ENCODE data around the gene CGB1. TPM values are rescaled to one million over a fixed set of nuclear protein-coding genes. Genes with fewer than 3 reads are reported as not detected.

Gene CGB1
- polyA plus RNA-seq, 1 donor (not counting 4 experiments of a cell fraction or from before 2014, with no cell fraction given): not detected

DNA sequence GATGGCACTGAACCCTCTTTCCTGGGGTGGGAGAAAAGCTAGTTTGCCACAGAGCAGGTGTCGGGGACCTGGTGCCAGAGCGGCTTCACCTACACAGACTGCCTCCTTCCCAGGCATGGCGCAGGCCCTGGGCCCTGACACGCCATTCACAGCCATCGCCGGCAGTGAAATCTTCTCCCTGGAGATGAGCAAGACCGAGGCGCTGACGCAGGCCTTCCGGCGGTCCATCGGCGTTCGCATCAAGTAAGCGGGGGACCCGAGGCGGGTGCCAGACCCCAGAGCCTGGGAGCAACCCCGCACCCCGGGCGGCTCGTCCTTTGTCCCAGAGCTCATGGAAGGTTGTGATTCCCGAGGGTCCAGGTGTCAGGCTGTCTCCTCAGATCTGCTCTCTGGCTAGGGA lies 29.8 kb downstream of the CGB1 start:
- Histone ChIP-seq H3K9me3 (ENCODE audit: control insufficient read depth, low read depth, low read length) (no peaks in the 10 kb centered on the region), H3K4me3 (ENCODE audit: control insufficient read depth in 2 of 3, extremely low read depth in 1 of 3, insufficient read depth in 2 of 3, low read depth in 1 of 3, low read length in 3 of 3) (no peak overlapping the region), H3K36me3 (ENCODE audit: control insufficient read depth in 2 of 2, extremely low read depth in 1 of 2, insufficient read depth in 2 of 2, low read length in 2 of 2) (peaks cover 39% of the 10 kb centered on the region in 2 experiments), H3K4me2 (ENCODE audit: control insufficient read depth, extremely low read depth, insufficient read depth, low read depth, low read length) (no peak overlapping the region), H2AFZ (ENCODE audit: control insufficient read depth, low read length) (no peak overlapping the region), H4K20me1 (ENCODE audit: control insufficient read depth, extremely low read depth, insufficient read depth, low read length) (no peaks in the 10 kb centered on the region), H3K4me1 (ENCODE audit: control insufficient read depth, extremely low read depth, insufficient read depth, low read length) (no peaks in the 10 kb centered on the region), H3K9ac (ENCODE audit: control insufficient read depth, extremely low read depth, insufficient read depth, low read length) (no peak overlapping the region), H3K9me1 (ENCODE audit: control insufficient read depth, extremely low read depth, insufficient read depth, low read length) (no peaks in the 10 kb centered on the region), H3K27me3 (ENCODE audit: control insufficient read depth, extremely low read depth, insufficient read depth, low read length) (no peaks in the 10 kb centered on the region), H3K79me2 (ENCODE audit: control insufficient read depth, insufficient read depth, low read length) (no peaks in the 10 kb centered on the region), H3K27ac (ENCODE audit: control insufficient read depth, insufficient read depth, low read length) (no peak overlapping the region)
- DNase-seq (ENCODE audit: low read depth, low spot score): no peak
- FAIRE-seq: no peak
- TF ChIP-seq, protein P1, sequence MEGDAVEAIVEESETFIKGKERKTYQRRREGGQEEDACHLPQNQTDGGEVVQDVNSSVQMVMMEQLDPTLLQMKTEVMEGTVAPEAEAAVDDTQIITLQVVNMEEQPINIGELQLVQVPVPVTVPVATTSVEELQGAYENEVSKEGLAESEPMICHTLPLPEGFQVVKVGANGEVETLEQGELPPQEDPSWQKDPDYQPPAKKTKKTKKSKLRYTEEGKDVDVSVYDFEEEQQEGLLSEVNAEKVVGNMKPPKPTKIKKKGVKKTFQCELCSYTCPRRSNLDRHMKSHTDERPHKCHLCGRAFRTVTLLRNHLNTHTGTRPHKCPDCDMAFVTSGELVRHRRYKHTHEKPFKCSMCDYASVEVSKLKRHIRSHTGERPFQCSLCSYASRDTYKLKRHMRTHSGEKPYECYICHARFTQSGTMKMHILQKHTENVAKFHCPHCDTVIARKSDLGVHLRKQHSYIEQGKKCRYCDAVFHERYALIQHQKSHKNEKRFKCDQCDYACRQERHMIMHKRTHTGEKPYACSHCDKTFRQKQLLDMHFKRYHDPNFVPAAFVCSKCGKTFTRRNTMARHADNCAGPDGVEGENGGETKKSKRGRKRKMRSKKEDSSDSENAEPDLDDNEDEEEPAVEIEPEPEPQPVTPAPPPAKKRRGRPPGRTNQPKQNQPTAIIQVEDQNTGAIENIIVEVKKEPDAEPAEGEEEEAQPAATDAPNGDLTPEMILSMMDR (optimal IDR thresholded peaks at IDR 0.05 in 1 of 3, IDR thresholded peaks at IDR 0.05 in 1 of 3, conservative IDR thresholded peaks at IDR 0.05 in 1 of 3; ENCODE audit: extremely low read depth in 1 of 3, insufficient read depth in 2 of 3, low read length in 3 of 3): no peak
- TF ChIP-seq EZH2 (IDR thresholded peaks at IDR 0.05; ENCODE audit: low read length): no peak
- dilution Hi-C loops (cut with MboI; ENCODE audit: extremely low pct_ligation_motif_present, low sequenced_read_pairs): no loop called here

DNA sequence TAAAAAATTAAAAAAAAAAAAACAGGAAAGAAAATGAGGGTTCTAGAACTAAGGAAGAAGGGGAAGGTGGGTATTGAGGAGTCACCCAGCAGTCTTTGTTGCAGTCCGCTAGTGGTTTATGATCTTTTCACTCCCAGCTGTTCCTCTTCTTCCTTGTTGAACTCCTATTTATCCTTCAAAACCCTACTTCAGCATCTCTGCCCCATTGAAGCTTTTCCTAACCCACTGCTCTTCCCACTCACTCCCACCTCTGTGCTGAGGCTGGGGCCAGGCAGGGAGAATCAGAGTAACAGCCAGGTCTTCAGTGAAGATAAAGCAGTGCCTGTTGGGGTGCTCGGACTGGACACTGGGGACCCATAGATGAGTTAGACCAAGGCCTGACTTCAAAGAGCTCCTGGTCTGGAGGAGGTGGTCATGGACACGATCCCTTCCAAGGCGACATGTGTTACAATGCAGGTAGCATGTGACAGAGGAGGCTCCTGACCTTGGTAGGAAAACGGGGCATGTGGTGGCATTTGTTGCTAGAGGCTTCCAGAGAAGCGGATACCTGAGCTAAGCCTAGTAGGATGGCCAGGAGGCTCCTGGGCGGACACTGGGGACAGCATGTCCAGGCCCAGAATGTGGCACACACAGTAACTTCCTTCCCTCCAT lies 31.6 kb downstream of the CGB1 start:
- Histone ChIP-seq H3K9ac (ENCODE audit: control insufficient read depth, extremely low read depth, insufficient read depth, low read length) (no peak overlapping the region), H3K4me1 (ENCODE audit: control insufficient read depth, extremely low read depth, insufficient read depth, low read length) (no peaks in the 10 kb centered on the region), H3K36me3 (ENCODE audit: control insufficient read depth in 2 of 2, extremely low read depth in 1 of 2, insufficient read depth in 2 of 2, low read length in 2 of 2) (peaks cover 24 to 30% of the 10 kb centered on the region in 2 experiments), H3K9me3 (ENCODE audit: control insufficient read depth, low read depth, low read length) (no peaks in the 10 kb centered on the region), H3K27ac (ENCODE audit: control insufficient read depth, insufficient read depth, low read length) (no peak overlapping the region), H2AFZ (ENCODE audit: control insufficient read depth, low read length) (no peak overlapping the region), H3K4me2 (ENCODE audit: control insufficient read depth, extremely low read depth, insufficient read depth, low read depth, low read length) (no peak overlapping the region), H3K9me1 (ENCODE audit: control insufficient read depth, extremely low read depth, insufficient read depth, low read length) (no peaks in the 10 kb centered on the region), H3K4me3 (ENCODE audit: control insufficient read depth in 2 of 3, extremely low read depth in 1 of 3, insufficient read depth in 2 of 3, low read depth in 1 of 3, low read length in 3 of 3) (no peak overlapping the region), H4K20me1 (ENCODE audit: control insufficient read depth, extremely low read depth, insufficient read depth, low read length) (no peaks in the 10 kb centered on the region), H3K27me3 (ENCODE audit: control insufficient read depth, extremely low read depth, insufficient read depth, low read length) (no peaks in the 10 kb centered on the region), H3K79me2 (ENCODE audit: control insufficient read depth, insufficient read depth, low read length) (no peaks in the 10 kb centered on the region)
- dilution Hi-C loops (cut with MboI; ENCODE audit: extremely low pct_ligation_motif_present, low sequenced_read_pairs): no loop called here
- TF ChIP-seq EZH2 (IDR thresholded peaks at IDR 0.05; ENCODE audit: low read length): no peak
- TF ChIP-seq, protein P1 (optimal IDR thresholded peaks at IDR 0.05 in 1 of 3, IDR thresholded peaks at IDR 0.05 in 1 of 3, conservative IDR thresholded peaks at IDR 0.05 in 1 of 3; ENCODE audit: extremely low read depth in 1 of 3, insufficient read depth in 2 of 3, low read length in 3 of 3): no peak
- DNase-seq (ENCODE audit: low read depth, low spot score) (no peak), FAIRE-seq (no peak)
